Measurements from ENCODE around the gene FANCD2. TPM values are rescaled to one million over a fixed set of nuclear protein-coding genes. Genes with fewer than 3 reads are reported as not detected.

The FANCD2 gene
- total RNA-seq, 1 experiment from 2014 or later, result 74.9 TPM

GRCh38 chr3:10145685-10146084 lies 119.4 kb downstream of the FANCD2 start:
- no peak overlapping the region for H2BK5ac ChIP-seq (ENCODE audit: insufficient read length, low read length)
- peaks cover 10% of the 10 kb centered on the region; the same call in 1 of the 2 replicates for H3K79me2 ChIP-seq (ENCODE audit: insufficient read depth, low read length)
- no peak overlapping the region for H4K8ac ChIP-seq (replicated peaks; ENCODE audit: insufficient read length, low read depth, low read length)
- H3K56ac ChIP-seq (ENCODE audit: insufficient read length, low read depth, low read length), result no peak overlapping the region
- H2BK12ac ChIP-seq (ENCODE audit: insufficient read length, low read depth, low read length), result no peak overlapping the region
- no peaks in the 10 kb centered on the region for H4K20me1 ChIP-seq (ENCODE audit: control insufficient read depth, insufficient read depth, insufficient read length)
- H3K23ac ChIP-seq (ENCODE audit: insufficient read length, low read depth, low read length), result no peak overlapping the region
- no peak overlapping the region for H3K4ac ChIP-seq (ENCODE audit: low read depth, low read length)
- H2BK15ac ChIP-seq (ENCODE audit: low read depth, low read length), result no peak overlapping the region
- no peak overlapping the region for H3K14ac ChIP-seq (ENCODE audit: insufficient read depth, low read length)
- no peak overlapping the region for H4K5ac ChIP-seq (ENCODE audit: insufficient read length, low read depth, low read length)
- H2AK5ac ChIP-seq (ENCODE audit: insufficient read length, low read length), result no peak overlapping the region
- H2AFZ ChIP-seq (ENCODE audit: low read length), result no peak overlapping the region
- peaks cover 2% of the 10 kb centered on the region; the same call in 1 of the 2 replicates for H3K4me1 ChIP-seq (ENCODE audit: insufficient read depth, low read length)
- Mint-ChIP-seq H3K9me3 (no peaks in the 10 kb centered on the region; a peak in 2 of 5 replicates), H3K4me1 (peaks cover 13 to 16% of the 10 kb centered on the region in 2 experiments), H3K4me3 (no peak overlapping the region), H3K27ac (peak overlapping the region in 1 of 3 experiments; percentile 8; a peak in 2 of 7 replicates), H3K36me3 (ENCODE audit: insufficient read depth in 1 of 3, low read depth in 3 of 3) (peaks cover 24 to 56% (median 51%) of the 10 kb centered on the region in 3 experiments), H3K27me3 (ENCODE audit: low read depth) (no peaks in the 10 kb centered on the region)
- WGBS (ENCODE audit: extremely low coverage, insufficient read length, low lambda C conversion rate), result no CpG with 5 or more reads among the region's 4 CpGs
- no peak for DNase-seq
- no peak overlapping the region for H3K27ac ChIP-seq (ENCODE audit: insufficient read length, low read depth, low read length)
- H3K27me3 ChIP-seq (ENCODE audit: insufficient read depth, low read length), result no peaks in the 10 kb centered on the region
- H3K4me2 ChIP-seq (ENCODE audit: insufficient read depth, insufficient read length, low read length), result no peak overlapping the region
- peaks cover 8% of the 10 kb centered on the region for H3K79me1 ChIP-seq (ENCODE audit: insufficient read depth, low read depth, low read length, poor library complexity, severe bottlenecking)
- H3K9me3 ChIP-seq (ENCODE audit: control insufficient read depth, low read depth, low read length), result no peaks in the 10 kb centered on the region
- no peak overlapping the region for H3K18ac ChIP-seq (ENCODE audit: insufficient read length, low read depth, low read length)
- no peak overlapping the region for H3K9ac ChIP-seq (ENCODE audit: extremely low read depth, insufficient read length, low read length)
- peaks cover 3% of the 10 kb centered on the region for H3K23me2 ChIP-seq (ENCODE audit: insufficient read length, low read depth, low read length, poor library complexity, severe bottlenecking)
- no peak overlapping the region for H4K91ac ChIP-seq (ENCODE audit: insufficient read length, low read depth, low read length)
- no peak overlapping the region for H2BK120ac ChIP-seq (ENCODE audit: low read depth, low read length, poor library complexity, severe bottlenecking)
- no peak overlapping the region for H3T11ph ChIP-seq (ENCODE audit: low read length)
- no peak overlapping the region for H2BK20ac ChIP-seq (ENCODE audit: low read depth, low read length, poor library complexity, severe bottlenecking)
- TF ChIP-seq CTCF (conservative IDR thresholded peaks at IDR 0.05), result no peak

Measured in H9 (cell line).